NB4 (cell line): ENCODE results near the gene CSTPP1.

ENCODE experiments used
- DNase-seq: peaks from one replicate; pipeline ENCODE4 v3.0.0; 2010; ENCODE audit warnings: low read depth
- H3K4me3 ChIP-seq: one replicate; pipeline ENCODE4 v1.5.1; 2011; ENCODE audit warnings: mild to moderate bottlenecking, low read depth, low read length, moderate library complexity
- CTCF ChIP-seq: IDR thresholded peaks from one replicate; pipeline ENCODE4 v1.5.1; 2012; ENCODE audit warnings: low read depth, low read length
- MAX ChIP-seq: IDR thresholded peaks from 2 replicates; pipeline ENCODE4 v1.6.1; 2011; ENCODE audit warnings: low read depth, low read length
- MYC ChIP-seq: IDR thresholded peaks from 2 replicates; pipeline ENCODE4 v1.6.1; 2011; ENCODE audit warnings: low read depth, low read length
- POLR2A ChIP-seq: IDR thresholded peaks from 2 replicates; pipeline ENCODE4 v1.6.1; 2011; ENCODE audit warnings: mild to moderate bottlenecking; ENCODE audit not compliant: insufficient read length; ENCODE audit errors: extremely low read depth

The CSTPP1 gene

GRCh38 chr11:47101406-47101805, 164.8 kb downstream of the CSTPP1 start:
- no peak overlapping the region for H3K4me3 ChIP-seq
- no peak for DNase-seq

GRCh38 chr11:47104261-47104950, 167.8 kb downstream of the CSTPP1 start:
- no peak for DNase-seq
- no peak overlapping the region for H3K4me3 ChIP-seq
- TF ChIP-seq MYC, result no peak

More at GRCh38 chr11:47101406-47101805, 164.8 kb downstream of the CSTPP1 start:
- TF ChIP-seq CTCF (no peak), POLR2A (no peak), MYC (no peak), MAX (no peak)

GRCh38 chr11:47105541-47105940, 169.0 kb downstream of the CSTPP1 start:
- TF ChIP-seq MAX (no peak), POLR2A (no peak), MYC (no peak), CTCF (no peak)
- no peak for DNase-seq
- no peak overlapping the region for H3K4me3 ChIP-seq

GRCh38 chr11:47105974-47106373, 169.4 kb downstream of the CSTPP1 start:
- no peak for DNase-seq
- H3K4me3 ChIP-seq, result no peak overlapping the region
- TF ChIP-seq CTCF (no peak), MYC (no peak), POLR2A (no peak), MAX (no peak)

GRCh38 chr11:47106798-47107411, 170.3 kb downstream of the CSTPP1 start:
- DNase-seq, result no peak
- no peak overlapping the region for H3K4me3 ChIP-seq
- TF ChIP-seq POLR2A (no peak), CTCF (no peak)

- no peak for DNase-seq
- H3K4me3 ChIP-seq, result no peak overlapping the region
- TF ChIP-seq POLR2A (no peak), MAX (no peak), CTCF (no peak), MYC (no peak)
Measured at GRCh38 chr11:47107744-47108143, 171.2 kb downstream of the CSTPP1 start.
